NT2/D1 (cell line): ENCODE results near the gene GTF2A1L.
"Not testable (repeated sequence)": the region's sequence is repeated elsewhere in the genome, so short reads cannot be mapped to it uniquely, and the experiment has no call there.

Source experiments
- DNase-seq: peaks from one replicate; pipeline ENCODE4 v3.0.0-alpha.2; 2011; ENCODE audit warnings: low read depth, low spot score
- H3K27me3 ChIP-seq: 2 replicates; pipeline ENCODE4 v1.6.0; 2011; ENCODE audit warnings: mild to moderate bottlenecking; ENCODE audit not compliant: insufficient read length, insufficient read depth
- H3K36me3 ChIP-seq: 2 replicates; pipeline ENCODE4 v1.6.1; 2011; ENCODE audit warnings: mild to moderate bottlenecking, low read length, mixed read lengths; ENCODE audit not compliant: insufficient read depth, insufficient read length
- H3K4me1 ChIP-seq: 2 replicates; pipeline ENCODE4 v1.5.1; 2011; ENCODE audit not compliant: insufficient read depth, insufficient read length
- H3K4me3 ChIP-seq: 2 replicates; pipeline ENCODE4 v1.5.1; 2011; ENCODE audit warnings: low read depth; ENCODE audit not compliant: insufficient read length
- H3K9ac ChIP-seq: 2 replicates; pipeline ENCODE4 v1.6.0; 2011; ENCODE audit warnings: low read depth; ENCODE audit not compliant: insufficient read length
- H3K9me3 ChIP-seq: 2 replicates; pipeline ENCODE4 v1.5.1; 2011; ENCODE audit warnings: mild to moderate bottlenecking, low read length; ENCODE audit not compliant: insufficient read depth
- SUZ12 ChIP-seq: IDR thresholded peaks from 2 replicates; pipeline ENCODE4 v1.6.1; 2011; ENCODE audit not compliant: insufficient read length, insufficient read depth; ENCODE audit errors: extremely low read depth
- YY1 ChIP-seq: IDR thresholded peaks from 2 replicates; pipeline ENCODE4 v1.6.1; 2011; ENCODE audit not compliant: insufficient read length, insufficient read depth
- ZNF274 ChIP-seq: IDR thresholded peaks from 2 replicates; pipeline ENCODE4 v1.6.1; 2011; ENCODE audit warnings: mild to moderate bottlenecking, low read depth, low read length

GTF2A1L gene

DNA sequence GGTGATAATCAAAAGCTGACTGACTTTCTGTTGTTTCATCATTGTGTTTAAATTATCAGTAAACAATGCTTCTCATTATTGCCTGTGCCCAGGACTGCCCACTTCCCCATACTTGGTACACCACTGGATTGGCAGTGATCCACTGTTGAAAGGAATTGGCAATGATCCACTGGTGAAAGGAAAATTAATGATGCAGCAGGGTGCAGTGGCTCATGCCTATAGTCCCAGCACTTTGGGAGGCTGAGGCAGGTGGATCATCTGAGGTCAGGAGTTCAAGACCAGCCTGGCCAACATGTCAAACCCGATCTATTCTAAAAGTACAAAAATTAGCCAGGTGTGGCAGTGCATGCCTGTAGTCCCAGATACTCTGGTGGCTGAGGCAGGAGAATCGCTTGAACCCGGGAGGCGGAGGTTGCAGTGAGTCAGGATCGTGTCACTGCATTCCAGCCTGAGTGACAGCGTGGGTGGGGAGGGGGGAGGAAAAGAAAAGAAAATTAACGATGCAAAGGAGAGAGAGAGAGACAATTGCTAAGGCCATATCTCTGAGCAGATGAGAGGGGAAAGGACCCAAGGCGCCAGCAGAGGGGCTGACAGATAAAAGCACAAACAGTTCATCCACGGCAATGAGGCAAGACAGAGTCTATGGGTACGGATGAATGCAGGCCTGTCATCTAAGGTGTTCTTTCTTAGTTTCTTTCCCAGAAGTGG is 10.2 kb upstream of the GTF2A1L start:
- H3K9me3 ChIP-seq = no peaks in the 10 kb centered on the region
- no peak overlapping the region for H3K4me3 ChIP-seq
- no peaks in the 10 kb centered on the region for H3K4me1 ChIP-seq
- no peak overlapping the region for H3K9ac ChIP-seq
- TF ChIP-seq ZNF274 (no peak), YY1 (no peak), SUZ12 (no peak)
- no peaks in the 10 kb centered on the region for H3K27me3 ChIP-seq
- no peaks in the 10 kb centered on the region for H3K36me3 ChIP-seq
- DNase-seq = no peak

DNA sequence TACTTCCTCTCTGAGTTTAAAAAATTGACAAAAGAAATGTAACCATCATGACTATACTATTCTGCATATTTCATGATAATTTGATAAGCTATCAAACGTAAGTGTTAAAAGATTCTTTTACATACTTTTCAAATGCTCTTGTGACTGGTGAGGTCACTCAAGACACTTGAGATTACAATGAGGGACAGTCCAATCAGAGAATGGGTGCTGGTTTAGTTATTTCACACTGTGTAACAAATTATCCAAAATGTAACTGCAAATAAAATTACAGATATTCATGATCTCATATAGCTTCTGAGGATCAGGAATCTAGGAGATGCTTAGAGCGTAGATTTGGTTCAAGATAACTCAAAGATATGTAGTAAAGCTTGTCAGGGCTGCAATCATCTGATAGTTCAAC is 4.4 kb upstream of the GTF2A1L start:
- no peak overlapping the region for H3K4me3 ChIP-seq
- H3K36me3 ChIP-seq = no peaks in the 10 kb centered on the region
- H3K9me3 ChIP-seq = peaks cover 5% of the 10 kb centered on the region; the same call in 1 of the 2 replicates
- TF ChIP-seq ZNF274 (no peak), SUZ12 (no peak), YY1 (no peak)
- DNase-seq = no peak
- no peaks in the 10 kb centered on the region for H3K27me3 ChIP-seq
- H3K4me1 ChIP-seq = no peaks in the 10 kb centered on the region
- H3K9ac ChIP-seq = no peak overlapping the region

DNA sequence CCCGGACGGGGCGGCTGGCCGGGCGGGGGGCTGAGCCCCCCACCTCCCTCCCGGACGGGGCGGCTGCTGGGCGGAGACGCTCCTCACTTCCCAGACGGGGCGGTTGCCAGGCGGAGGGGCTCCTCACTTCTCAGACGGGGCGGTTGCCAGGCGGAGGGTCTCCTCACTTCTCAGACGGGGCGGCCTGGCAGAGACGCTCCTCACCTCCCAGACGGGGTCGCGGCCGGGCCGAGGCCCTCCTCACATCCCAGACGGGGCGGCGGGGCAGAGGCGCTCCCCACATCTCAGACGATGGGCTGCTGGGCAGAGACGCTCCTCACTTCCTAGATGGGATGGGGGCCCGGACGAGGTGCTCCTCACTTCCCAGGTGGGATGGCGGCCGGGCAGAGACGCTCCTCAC is 3.1 kb upstream of the GTF2A1L start:
- not testable (repeated sequence) for H3K9me3 ChIP-seq, H3K36me3 ChIP-seq, H3K4me3 ChIP-seq, H3K27me3 ChIP-seq, H3K9ac ChIP-seq, DNase-seq, H3K4me1 ChIP-seq

DNA sequence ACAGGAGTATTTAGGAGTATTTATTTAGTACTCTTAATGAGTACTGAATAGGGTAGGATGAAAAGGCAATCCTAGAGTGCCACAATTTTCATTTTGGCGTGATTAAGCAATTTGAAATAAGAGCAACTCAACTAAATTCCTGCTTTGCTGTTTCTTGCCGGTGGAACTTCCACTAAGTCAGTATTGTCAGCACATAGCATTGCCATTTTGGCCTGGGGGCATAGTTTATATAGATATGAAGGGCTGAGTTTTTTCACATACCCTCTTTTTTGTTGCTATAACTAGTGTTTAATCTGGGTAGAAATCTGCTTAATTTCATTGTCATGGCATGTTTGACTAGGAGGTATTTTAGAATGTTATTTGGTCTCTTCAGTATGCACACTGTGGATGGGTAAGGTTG is 1.9 kb downstream of the GTF2A1L start:
- Histone ChIP-seq H3K9ac (no peak overlapping the region), H3K4me1 (no peaks in the 10 kb centered on the region), H3K27me3 (no peaks in the 10 kb centered on the region), H3K4me3 (no peak overlapping the region), H3K36me3 (no peaks in the 10 kb centered on the region), H3K9me3 (no peaks in the 10 kb centered on the region)
- TF ChIP-seq YY1 (no peak), ZNF274 (no peak), SUZ12 (no peak)
- DNase-seq = no peak

DNA sequence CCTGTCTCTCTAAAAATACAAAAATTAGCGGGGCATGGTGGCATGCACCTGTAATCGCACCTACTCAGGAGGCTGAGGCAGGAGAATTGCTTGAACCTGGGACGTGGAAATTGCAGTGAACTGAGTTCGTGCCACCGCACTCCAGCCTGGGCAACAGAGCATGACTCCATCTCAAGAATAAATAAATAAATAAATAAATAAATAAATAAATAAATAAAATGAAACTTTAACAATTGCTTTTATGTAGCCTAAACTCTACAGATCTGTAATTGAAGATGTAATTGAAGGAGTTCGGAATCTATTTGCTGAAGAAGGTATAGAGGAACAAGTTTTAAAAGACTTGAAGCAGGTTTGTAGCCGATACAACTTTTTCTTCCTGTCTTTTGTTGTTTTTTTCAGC is 2.9 kb downstream of the GTF2A1L start:
- H3K36me3 ChIP-seq = no peaks in the 10 kb centered on the region
- H3K9ac ChIP-seq = no peak overlapping the region
- DNase-seq = no peak
- TF ChIP-seq ZNF274 (no peak), SUZ12 (no peak), YY1 (no peak)
- H3K27me3 ChIP-seq = no peaks in the 10 kb centered on the region
- H3K4me3 ChIP-seq = no peak overlapping the region
- H3K4me1 ChIP-seq = no peaks in the 10 kb centered on the region
- H3K9me3 ChIP-seq = no peaks in the 10 kb centered on the region

DNA sequence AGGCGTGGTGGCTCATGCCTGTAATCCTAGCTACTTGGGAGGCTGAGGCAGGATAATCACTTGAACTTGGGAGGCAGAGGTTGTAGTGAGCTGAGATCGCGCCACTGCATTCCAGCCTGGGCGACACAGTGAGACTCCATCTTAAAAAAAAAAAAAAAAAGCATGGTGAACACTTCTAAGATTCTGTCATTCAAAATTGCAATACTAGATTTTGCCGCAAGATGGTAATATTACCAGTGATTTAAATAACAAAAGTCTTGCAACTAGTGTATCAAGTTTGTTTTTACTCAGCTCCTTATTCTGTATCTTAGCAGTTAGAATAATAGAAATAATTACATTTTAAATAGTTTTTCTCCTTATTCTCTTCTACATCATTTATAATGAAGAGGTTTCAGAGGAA is 5.0 kb downstream of the GTF2A1L start:
- not testable (repeated sequence) for DNase-seq, H3K9ac ChIP-seq, H3K4me3 ChIP-seq, H3K9me3 ChIP-seq, H3K4me1 ChIP-seq, H3K36me3 ChIP-seq, H3K27me3 ChIP-seq

DNA sequence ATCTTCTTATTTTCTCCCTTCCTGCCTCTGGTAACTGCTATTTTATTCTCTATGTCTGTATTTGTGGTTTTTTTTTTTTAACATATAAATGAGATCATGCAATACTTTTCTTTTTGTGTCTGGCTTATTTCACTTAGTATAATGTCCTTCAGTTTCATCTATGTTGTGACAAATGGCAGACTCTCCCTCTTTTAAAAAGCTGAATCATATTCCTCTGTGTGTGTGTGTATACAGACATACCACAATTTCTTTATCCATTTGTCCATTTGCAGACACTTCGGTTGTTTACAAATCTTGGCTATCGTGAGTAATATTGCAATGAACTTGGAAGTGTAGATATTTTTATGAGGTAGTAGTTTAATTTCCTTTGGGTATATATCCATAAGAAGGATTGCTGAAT is 7.0 kb downstream of the GTF2A1L start:
- no peaks in the 10 kb centered on the region for H3K27me3 ChIP-seq
- no peak for TF ChIP-seq ZNF274
- no peak for TF ChIP-seq YY1
- no peak for TF ChIP-seq SUZ12
- DNase-seq = no peak
- no peak overlapping the region for H3K9ac ChIP-seq
- H3K4me1 ChIP-seq = no peaks in the 10 kb centered on the region
- H3K36me3 ChIP-seq = no peaks in the 10 kb centered on the region
- H3K4me3 ChIP-seq = no peak overlapping the region
- H3K9me3 ChIP-seq = peaks cover 6% of the 10 kb centered on the region; the same call in 1 of the 2 replicates

DNA sequence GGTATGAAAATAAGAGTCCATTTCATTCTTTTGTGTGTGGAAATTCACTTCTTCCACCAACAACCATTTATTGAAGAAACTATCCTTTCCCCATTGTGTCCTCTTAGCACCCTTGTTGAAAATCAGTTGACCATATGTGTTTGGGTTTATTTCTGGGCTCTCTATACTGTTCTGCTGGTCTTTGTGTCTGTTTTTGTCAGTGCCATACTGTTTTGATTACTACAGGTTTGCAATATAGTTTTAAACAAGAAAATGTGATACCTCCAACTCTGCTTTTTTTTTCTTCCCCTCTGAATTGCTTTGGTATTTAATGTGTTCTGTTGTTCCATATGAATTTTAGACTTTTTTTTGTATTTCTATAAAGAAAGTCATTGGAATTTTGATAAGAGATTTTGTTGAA is 8.4 kb downstream of the GTF2A1L start:
- Histone ChIP-seq H3K4me3 (no peak overlapping the region), H3K36me3 (no peaks in the 10 kb centered on the region), H3K9ac (no peak overlapping the region), H3K9me3 (peaks cover 6% of the 10 kb centered on the region; the same call in 1 of the 2 replicates), H3K27me3 (no peaks in the 10 kb centered on the region), H3K4me1 (no peaks in the 10 kb centered on the region)
- DNase-seq = no peak
- TF ChIP-seq ZNF274 (no peak), SUZ12 (no peak), YY1 (no peak)
